ENCODE measurements around the gene EPS8L1. TPM values are rescaled to one million over a fixed set of nuclear protein-coding genes. Genes with fewer than 3 reads are reported as not detected.

The EPS8L1 gene
- total and polyA plus RNA-seq, 2 donors (not counting 1 experiment from before 2014, with no cell fraction given): 0.72 to 1.0 TPM

- CTCF ChIA-PET: interaction anchor here (0.6 to 2.3 kb wide), 16 partner anchors 9 to 494 kb away, joined by 3 to 14 read pairs (median 3); partner anchors contain the start of gene RDH13
- TF ChIP-seq EZH2 (IDR thresholded peaks at IDR 0.05; ENCODE audit: borderline replicate concordance, insufficient read depth, low read depth, low read length, poor library complexity, severe bottlenecking): no peak
- peak; percentile 81 for TF ChIP-seq CTCF (IDR thresholded peaks at IDR 0.05)
These were observed 13.1 kb downstream of the EPS8L1 start for GRCh38 chr19:55088543-55089341.

More at GRCh38 chr19:55088543-55089341, 13.1 kb downstream of the EPS8L1 start:
- Histone ChIP-seq H3K27ac (ENCODE audit: low read length in 2 of 2) (no peak overlapping the region), H3K27me3 (replicated peaks in 1 of 4; ENCODE audit: control extremely low read depth in 1 of 4, control insufficient read depth in 3 of 4, insufficient read depth in 4 of 4, low read length in 3 of 4) (peaks cover 0 to 46% (median 15%) of the 10 kb centered on the region in 4 experiments), H3K4me2 (replicated peaks; ENCODE audit: low read depth, low read length, poor library complexity, severe bottlenecking) (peak overlapping the region; percentile 87), H3K9me3 (ENCODE audit: control extremely low read depth in 1 of 3, control insufficient read depth in 2 of 3, insufficient read depth in 1 of 3, low read length in 2 of 3) (peaks cover 0 to 22% (median 0%) of the 10 kb centered on the region in 3 donors), H2AFZ (ENCODE audit: insufficient read depth, low read depth, low read length, poor library complexity, severe bottlenecking) (no peak overlapping the region), H4K20me1 (ENCODE audit: control insufficient read depth, insufficient read depth, low read length, poor library complexity, severe bottlenecking) (peaks cover 29% of the 10 kb centered on the region), H3K4me3 (ENCODE audit: control extremely low read depth in 1 of 5, extremely low read depth in 1 of 5, insufficient read depth in 1 of 5, low read depth in 2 of 5, low read length in 4 of 5) (no peak overlapping the region), H3K9ac (ENCODE audit: low read length) (no peak overlapping the region), H3K36me3 (replicated peaks in 1 of 2; ENCODE audit: control extremely low read depth in 1 of 2, control insufficient read depth in 1 of 2, extremely low read depth in 1 of 2, insufficient read depth in 2 of 2, low read length in 1 of 2) (peaks cover 0 to 11% of the 10 kb centered on the region in 2 experiments), H3K79me2 (ENCODE audit: control insufficient read depth, insufficient read depth, low read length) (no peaks in the 10 kb centered on the region), H3K4me1 (ENCODE audit: control insufficient read depth in 2 of 2, insufficient read depth in 2 of 2, low read length in 2 of 2) (peaks cover 19 to 20% of the 10 kb centered on the region in 2 donors)
- POLR2A ChIA-PET: no interaction called here
- Mint-ChIP-seq H3K4me3 (peak overlapping the region; percentile 80), H3K9me3 (ENCODE audit: insufficient read depth) (no peaks in the 10 kb centered on the region), H3K27ac (peak overlapping the region; percentile 42), H3K4me1 (peaks cover 28% of the 10 kb centered on the region), H3K27me3 (peaks cover 40% of the 10 kb centered on the region)
- WGBS (ENCODE audit: insufficient coverage): 87% methylated on average over 4 of the region's 18 CpGs
- peak; percentile 78 for DNase-seq
- intact Hi-C loops (cut with micrococcal nuclease): no loop called here
- ATAC-seq (ENCODE audit: low read depth): peak; percentile 53

All from B cell (primary cell).